HAP-1 (cell line): Measurements from ENCODE around the gene BCL11B.

Source experiments
- DNase-seq, 2 experiments: peaks; one replicate each; pipeline ENCODE4 v3.0.0-alpha.2; 2016 to 2020; ENCODE audit warnings: low spot score in 2 of 2
- H3K27me3 ChIP-seq: fragments of 250-450 bp; sonication (Bioruptor Pico); 2 replicates; pipeline ENCODE4 v1.5.1; 2020; ENCODE audit warnings: low read depth, mild to moderate bottlenecking, moderate library complexity
- H3K36me3 ChIP-seq: fragments of 250-450 bp; sonication (Bioruptor Pico); replicated peaks from 2 replicates; pipeline ENCODE4 v1.5.1; 2020; ENCODE audit warnings: mild to moderate bottlenecking
- H3K4me1 ChIP-seq: fragments of 250-450 bp; sonication (Bioruptor Pico); 2 replicates; pipeline ENCODE4 v1.5.1; 2020; ENCODE audit warnings: mild to moderate bottlenecking
- H3K4me3 ChIP-seq: fragments of 250-450 bp; sonication (Bioruptor Pico); 2 replicates; pipeline ENCODE4 v1.5.1; 2020; ENCODE audit warnings: mild to moderate bottlenecking, moderate library complexity
- H3K9me3 ChIP-seq: fragments of 250-450 bp; sonication (Bioruptor Pico); 2 replicates; pipeline ENCODE4 v1.5.1; 2020; ENCODE audit warnings: mild to moderate bottlenecking, moderate library complexity
- in situ Hi-C: fragments of 300-500 bp; cut with MboI; formaldehyde crosslinking; loops from 3 replicates; pipeline ENCODE4 v1.14.3; 2020; ENCODE audit warnings: low sequenced_read_pairs, inconsistent platforms, mixed read lengths

BCL11B gene

DNA sequence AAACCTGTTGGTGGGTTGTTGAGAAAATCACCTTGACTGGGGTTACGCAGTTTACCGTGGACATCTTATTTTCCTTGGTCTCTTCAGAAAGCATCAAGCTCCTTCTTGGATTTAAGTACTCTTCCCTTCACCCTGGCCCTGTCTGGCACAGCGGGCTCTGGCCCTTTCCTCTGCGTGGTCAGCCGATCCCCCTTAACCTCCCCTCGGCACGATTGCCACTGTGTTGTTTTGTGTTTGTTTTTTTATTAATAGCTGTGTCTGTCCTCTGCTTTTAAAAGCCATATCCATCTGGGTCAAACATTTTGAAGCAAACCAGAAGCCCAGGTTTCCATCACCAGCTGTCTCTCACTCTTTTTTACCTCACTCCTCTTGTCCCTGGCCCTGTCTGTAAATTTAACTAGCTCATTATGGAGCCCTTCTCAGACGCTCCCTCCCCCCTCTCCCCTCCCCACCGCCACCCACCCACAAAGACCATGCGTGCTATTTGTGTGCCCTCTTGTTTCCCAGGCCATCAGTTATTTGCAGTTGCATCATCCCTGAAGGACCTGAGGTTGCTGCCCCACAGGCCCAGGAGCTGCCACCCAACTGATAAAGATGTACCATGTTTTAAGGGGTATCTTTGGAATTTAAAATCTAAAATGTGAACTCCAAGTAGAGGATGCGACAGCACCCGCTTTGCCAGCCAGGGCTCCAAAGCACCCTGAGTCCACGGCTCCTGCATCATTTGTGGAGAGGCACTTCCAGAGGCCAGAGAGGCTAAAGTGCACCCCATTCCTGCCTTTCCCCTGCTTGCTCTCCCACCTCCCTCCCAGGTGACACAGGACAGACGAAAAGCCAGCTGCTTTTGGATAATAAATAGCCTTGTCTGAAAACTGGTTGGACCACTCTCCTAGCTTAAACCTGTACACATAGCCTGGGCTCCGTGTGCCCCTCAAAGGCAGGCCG, 3.9 kb downstream of the BCL11B start:
- Histone ChIP-seq H3K9me3 (no peaks in the 10 kb centered on the region), H3K36me3 (no peaks in the 10 kb centered on the region), H3K4me1 (peaks cover 23% of the 10 kb centered on the region), H3K4me3 (no peak overlapping the region; the same call in 1 of the 2 replicates), H3K27me3 (peaks cover 2% of the 10 kb centered on the region; the same call in 1 of the 2 replicates)
- in situ Hi-C loops = no loop called here
- DNase-seq = no peak

DNA sequence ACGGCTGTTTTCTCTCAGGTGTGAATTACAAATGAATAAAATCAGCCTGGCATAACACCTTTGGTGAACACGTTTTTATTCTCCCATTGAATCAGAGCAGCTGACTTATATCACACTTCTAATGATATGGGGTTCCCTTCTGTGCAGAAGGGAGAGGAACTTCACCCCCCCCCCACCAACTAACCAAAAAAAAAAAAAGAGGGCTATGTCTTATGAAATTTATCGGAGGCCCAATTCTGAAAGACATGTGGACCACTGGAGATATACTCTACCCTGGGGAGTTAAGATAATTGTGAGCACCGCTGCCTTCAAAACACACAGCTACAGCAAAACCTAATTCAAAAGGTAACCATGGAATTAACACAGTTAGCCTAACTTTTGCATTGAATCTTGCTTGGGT, 4.6 kb downstream of the BCL11B start:
- H3K36me3 ChIP-seq = no peaks in the 10 kb centered on the region
- H3K9me3 ChIP-seq = no peaks in the 10 kb centered on the region
- peaks cover 2% of the 10 kb centered on the region; the same call in 1 of the 2 replicates for H3K27me3 ChIP-seq
- no peak for DNase-seq
- no peak overlapping the region for H3K4me3 ChIP-seq
- in situ Hi-C loops = no loop called here
- H3K4me1 ChIP-seq = peaks cover 15% of the 10 kb centered on the region

DNA sequence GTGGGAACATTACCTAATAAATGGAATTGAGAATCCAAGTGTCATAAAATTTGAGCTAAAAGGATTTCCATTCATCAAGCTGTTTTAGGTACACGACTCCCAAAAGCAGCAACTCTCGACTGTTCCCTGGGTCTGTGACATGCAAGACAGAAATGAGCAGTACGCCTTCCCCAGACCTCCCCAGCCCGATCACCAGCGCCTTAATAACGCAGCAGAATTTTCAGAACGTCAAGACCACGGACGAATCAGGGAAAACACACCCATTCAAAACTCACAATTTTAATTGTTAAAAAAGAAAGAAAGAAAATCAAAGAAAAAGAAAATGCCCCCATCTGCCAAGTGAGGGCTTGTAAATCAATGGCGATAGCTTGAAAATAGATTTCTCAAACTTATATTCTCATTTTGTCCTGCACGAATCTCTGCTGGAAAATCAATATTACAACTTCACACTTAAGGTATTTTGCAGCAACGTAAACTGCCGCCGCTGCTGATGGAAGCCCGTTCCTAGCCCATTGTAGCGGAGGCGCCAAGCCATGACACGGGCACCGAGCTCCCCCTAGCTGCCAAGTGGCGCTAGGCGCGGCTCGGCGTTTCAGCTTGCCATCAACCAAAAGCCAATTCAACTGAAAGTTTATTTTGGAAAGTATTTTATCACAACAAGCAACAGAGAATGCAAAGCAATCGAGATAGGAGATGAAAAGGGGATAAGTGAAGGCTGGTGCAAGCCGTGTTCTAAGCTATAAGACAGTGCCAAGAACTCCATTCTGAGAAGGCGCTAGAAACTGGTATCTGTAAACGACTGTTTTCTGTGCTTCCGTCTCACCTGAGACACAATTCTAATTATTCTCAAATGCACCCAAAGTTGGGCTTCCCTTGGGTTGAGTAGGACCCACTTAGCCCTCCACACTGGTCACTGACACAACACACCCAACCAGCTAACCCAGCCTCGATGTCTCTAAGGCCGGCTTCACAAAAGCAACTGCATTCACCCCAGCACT, 5.5 kb downstream of the BCL11B start:
- no peaks in the 10 kb centered on the region for H3K9me3 ChIP-seq
- H3K27me3 ChIP-seq = peaks cover 2% of the 10 kb centered on the region; the same call in 1 of the 2 replicates
- in situ Hi-C loops = no loop called here
- H3K4me3 ChIP-seq = no peak overlapping the region
- peaks cover 15% of the 10 kb centered on the region for H3K4me1 ChIP-seq
- DNase-seq = peak; percentile 66 to 86
- no peaks in the 10 kb centered on the region for H3K36me3 ChIP-seq

DNA sequence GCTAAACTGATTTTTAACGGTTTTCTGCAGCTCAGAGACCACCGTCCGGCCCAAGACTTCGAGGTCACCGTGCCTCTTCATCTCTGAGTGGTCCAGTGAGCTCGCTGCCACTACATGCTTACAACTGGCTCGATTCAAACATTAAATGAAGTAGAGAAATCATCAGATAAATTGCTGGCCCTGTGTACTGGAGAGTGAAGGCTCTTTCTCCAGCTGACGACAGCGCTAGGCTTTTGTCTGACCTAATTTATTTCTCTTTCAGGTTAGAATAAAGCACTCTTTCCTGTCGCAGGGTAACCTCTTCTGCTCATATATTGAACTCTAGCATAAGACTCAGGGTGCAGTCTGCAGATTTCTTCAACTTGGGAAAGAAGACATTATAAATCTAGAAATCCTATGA, 6.4 kb downstream of the BCL11B start:
- Histone ChIP-seq H3K9me3 (no peaks in the 10 kb centered on the region), H3K36me3 (no peaks in the 10 kb centered on the region), H3K4me1 (peaks cover 15% of the 10 kb centered on the region), H3K4me3 (no peak overlapping the region), H3K27me3 (peaks cover 2% of the 10 kb centered on the region; the same call in 1 of the 2 replicates)
- no peak for DNase-seq
- in situ Hi-C loops = no loop called here

DNA sequence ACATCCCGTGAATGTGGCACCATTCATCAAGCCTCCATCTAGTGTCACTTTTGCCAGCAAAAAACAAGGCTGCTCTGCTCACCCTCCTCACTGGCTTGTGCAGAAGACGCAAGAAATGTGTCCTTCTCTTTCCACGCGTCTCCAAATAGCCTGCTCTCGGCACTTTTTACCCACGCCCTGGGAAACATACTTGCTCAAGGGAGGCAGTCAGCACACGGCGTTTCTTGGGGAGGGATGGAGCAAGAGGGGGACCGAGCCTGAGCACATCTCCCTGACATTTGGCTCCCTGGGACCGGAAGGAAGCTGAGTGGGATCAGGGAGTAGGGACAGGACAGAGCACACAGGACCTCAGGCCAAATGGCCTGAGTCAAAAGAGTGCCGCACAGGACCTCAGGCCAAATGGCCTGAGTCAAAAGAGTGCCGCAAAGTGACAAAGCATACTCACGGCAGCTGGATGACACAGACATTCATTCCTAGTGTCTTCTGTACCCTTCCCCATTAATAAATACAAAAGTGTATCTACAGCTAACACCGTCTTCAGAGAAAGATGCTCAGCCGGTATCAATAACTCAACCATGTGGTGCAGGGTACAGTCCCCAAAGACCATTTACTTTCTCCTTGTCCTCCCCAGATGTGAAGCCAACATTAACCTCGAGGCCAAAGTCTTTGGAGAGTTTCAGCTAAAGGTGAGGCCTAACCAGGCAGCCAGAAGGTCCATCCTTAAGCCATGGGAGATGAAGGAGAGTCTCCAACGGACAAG, 7.1 kb downstream of the BCL11B start:
- Histone ChIP-seq H3K36me3 (no peaks in the 10 kb centered on the region), H3K4me1 (peaks cover 15% of the 10 kb centered on the region), H3K9me3 (no peaks in the 10 kb centered on the region), H3K4me3 (no peak overlapping the region), H3K27me3 (peaks cover 2% of the 10 kb centered on the region; the same call in 1 of the 2 replicates)
- no peak for DNase-seq
- in situ Hi-C loops = no loop called here

DNA sequence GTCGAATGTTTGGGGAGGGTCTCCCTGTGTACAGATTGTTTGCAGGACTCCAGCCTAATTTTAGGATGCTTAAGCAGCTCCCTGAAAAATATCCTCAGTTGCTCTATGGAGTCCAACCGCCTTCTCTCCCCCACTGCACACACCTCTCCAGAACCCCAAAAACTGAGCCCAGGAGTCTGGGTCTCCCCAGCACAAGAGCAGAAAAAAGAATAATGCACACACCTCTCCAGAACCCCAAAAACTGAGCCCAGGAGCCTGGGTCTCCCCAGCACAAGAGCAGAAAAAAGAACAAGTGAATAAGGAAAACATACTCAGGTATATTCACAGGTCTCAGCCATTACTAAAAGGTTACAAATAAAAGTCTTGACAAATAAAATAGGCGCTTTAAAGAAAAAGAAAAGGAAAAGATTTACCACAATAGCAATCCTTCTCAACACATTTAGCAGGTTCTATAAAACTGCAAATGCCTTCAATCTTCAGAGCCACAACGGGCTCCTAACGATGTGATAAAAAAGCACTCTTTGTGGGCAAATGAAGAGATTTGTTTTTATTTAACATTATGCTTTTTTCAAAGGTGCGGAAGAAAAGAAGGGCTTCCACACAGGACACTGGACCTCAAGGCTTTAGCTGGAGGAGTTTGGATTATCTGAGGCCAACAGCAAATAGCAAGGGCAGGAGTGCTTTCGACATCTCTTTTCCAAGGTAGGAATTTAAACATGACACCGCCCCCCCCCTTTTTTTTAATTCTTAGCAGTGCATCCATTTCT, 8.2 kb downstream of the BCL11B start:
- Histone ChIP-seq H3K4me1 (peaks cover 15% of the 10 kb centered on the region), H3K9me3 (no peaks in the 10 kb centered on the region), H3K36me3 (no peaks in the 10 kb centered on the region), H3K27me3 (no peaks in the 10 kb centered on the region), H3K4me3 (no peak overlapping the region)
- in situ Hi-C loops = no loop called here
- no peak for DNase-seq

DNA sequence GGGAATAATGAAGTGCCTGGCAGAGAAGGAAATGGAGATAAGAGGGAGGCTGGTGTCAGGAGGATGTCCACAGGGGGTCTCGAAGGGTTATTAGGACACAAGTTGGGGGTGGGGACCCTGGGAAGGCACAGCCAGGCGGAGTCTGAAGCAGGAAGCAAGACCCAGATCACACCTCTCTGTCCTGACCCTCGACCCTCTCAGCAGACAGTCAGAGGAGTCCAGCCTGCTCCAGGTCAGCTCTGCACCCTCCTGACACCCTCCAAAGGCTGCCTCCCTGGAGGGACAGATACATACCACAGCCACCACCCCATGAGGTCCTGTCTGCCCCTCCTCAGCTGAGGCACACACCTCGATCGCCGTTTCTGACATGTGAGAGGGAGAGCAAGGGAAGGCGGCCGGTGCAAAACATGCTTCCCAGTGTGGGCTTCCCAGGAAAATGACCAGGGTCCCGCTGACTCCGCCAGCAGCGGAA, 9.0 kb downstream of the BCL11B start:
- no peak for DNase-seq
- in situ Hi-C loops = no loop called here
- Histone ChIP-seq H3K4me3 (no peak overlapping the region), H3K27me3 (no peaks in the 10 kb centered on the region), H3K36me3 (no peaks in the 10 kb centered on the region), H3K9me3 (no peaks in the 10 kb centered on the region), H3K4me1 (peaks cover 15% of the 10 kb centered on the region)

DNA sequence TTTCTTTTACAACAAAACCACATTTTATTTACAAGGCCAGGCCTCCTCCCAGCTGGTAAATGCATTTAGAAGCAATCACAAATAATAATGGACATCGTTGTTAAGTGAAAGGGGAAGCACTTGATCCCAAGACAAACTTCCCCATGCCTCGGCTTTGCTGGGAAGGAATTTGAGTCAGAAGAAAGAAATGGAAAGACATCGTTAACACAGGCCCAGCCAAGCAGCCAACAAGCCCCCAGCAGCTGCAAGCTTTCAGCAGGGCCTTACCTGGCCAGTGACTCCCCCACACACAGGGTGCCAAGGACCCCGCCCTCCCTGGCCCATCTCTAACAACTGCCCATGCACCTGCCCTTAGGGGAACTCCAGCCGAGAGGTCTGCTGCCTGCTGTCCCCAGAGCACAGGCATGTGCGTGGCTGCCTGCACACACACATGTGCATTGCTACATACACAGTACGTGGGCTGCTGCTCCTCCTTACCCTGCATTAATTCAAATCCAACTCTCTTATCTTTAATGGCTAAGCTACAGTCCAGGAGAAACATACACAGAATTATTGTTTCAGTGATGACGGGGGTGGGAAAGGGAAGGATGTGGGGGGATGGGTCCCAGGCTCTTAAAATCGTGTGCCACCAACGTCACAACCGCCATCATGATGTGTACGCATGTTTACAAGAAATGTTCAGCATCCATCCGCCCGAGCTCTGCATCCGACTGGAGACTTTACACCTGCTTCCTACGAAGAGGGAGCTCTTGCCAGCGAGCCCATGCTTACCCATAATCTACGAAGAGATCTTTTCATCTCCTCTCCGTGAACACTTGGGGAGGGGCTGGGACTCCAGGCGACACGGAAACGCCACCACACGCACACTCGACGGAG, 9.8 kb downstream of the BCL11B start:
- Histone ChIP-seq H3K9me3 (no peaks in the 10 kb centered on the region), H3K36me3 (no peaks in the 10 kb centered on the region), H3K4me1 (peaks cover 15% of the 10 kb centered on the region), H3K27me3 (no peaks in the 10 kb centered on the region), H3K4me3 (no peak overlapping the region)
- in situ Hi-C loops = no loop called here
- no peak for DNase-seq

DNA sequence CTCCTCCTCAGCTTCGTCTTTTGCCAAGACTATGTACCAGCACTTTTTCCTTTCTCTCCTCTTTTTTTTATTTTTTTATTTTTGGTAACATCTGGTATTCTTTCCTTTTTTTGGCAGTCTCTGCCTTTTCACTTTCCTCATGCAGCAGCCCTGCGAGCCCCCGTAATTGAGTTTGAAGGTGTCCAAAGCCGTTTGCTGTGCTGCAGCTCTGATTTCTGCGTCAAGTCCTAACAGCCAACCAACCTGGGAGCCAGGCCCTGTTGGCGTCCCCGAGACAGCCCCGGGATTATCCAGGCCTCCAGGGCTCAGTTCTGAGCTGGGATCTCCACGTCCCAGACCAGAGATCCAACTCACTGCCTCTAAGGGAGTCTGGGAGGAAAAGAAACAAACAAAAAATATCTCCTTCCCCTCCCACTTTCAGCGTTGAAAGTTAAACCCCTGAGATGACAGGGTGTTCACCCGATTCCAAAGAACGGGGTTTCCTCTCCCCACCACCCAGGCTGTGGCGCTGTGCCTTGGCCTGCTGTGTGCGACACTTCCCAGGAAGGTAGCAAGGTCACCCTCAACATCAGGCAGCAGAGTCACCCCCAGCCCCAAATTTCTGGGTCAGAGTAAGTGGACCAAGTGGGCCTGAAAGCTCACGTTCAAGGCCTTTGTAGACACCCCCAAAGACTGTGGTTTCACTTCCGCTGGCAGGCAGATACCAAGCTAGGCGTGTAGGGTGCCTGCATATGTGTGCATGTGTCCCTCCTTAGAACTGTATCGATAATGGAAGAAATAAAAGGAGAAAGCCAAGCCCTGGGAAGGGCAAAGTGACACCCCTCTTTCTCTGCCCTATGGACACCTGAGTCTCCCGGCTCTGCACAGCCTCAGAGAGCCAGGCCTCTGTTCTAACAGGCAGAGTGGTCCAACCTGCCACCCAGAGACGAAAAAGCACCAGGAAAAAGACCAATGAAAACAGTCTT, 11.1 kb downstream of the BCL11B start:
- Histone ChIP-seq H3K9me3 (no peaks in the 10 kb centered on the region), H3K36me3 (no peaks in the 10 kb centered on the region), H3K27me3 (no peaks in the 10 kb centered on the region), H3K4me1 (peaks cover 7% of the 10 kb centered on the region), H3K4me3 (no peak overlapping the region)
- no peak for DNase-seq
- in situ Hi-C loops = no loop called here

DNA sequence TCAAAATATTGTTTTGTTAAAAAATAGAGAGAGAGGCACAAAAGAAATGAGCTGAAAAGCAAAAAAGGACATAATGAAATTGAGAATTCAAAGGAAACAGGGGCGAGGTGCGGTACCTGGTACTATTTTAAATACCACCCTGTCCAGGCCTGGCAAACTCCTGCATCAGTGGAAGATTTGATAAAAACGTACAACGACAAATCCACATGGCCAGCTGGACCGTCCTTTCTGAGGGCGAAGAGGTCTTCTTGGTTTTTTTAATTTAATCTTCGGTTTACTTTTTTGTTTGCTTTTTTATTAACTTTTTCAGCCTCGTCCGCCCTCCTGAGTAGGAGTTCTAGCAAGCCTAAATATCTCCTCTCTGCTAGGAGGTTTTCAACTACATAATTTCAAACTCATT, 11.9 kb downstream of the BCL11B start:
- Histone ChIP-seq H3K27me3 (no peaks in the 10 kb centered on the region), H3K4me3 (no peak overlapping the region), H3K4me1 (peaks cover 12% of the 10 kb centered on the region)

More for the DNA sequence above, 11.9 kb downstream of the BCL11B start:
- no peak for DNase-seq
- in situ Hi-C loops = no loop called here
- H3K36me3 ChIP-seq = no peaks in the 10 kb centered on the region
- no peaks in the 10 kb centered on the region for H3K9me3 ChIP-seq
